Naive thymus-derived CD4-positive, alpha-beta T cell (primary cell): ENCODE data around the gene NQO1. TPM values are rescaled to one million over a fixed set of nuclear protein-coding genes. Genes with fewer than 3 reads are reported as not detected.

ENCODE experiments used
- ATAC-seq: fragments of 150-1000 bp; cut with Tn5 transposase; 2 replicates; pipeline ENCODE4 v1.10.0; 2021; ENCODE audit warnings: mild to moderate bottlenecking, moderate library complexity
- CTCF ChIA-PET: fragments of 350-600 bp; sonication (Branson Sonifier 250); formaldehyde crosslinking; loops from one replicate; lab custom pipeline; 2021; ENCODE audit warnings: antibody characterized with exemption; lab: Charles Lee
- POLR2A ChIA-PET: fragments of 350-600 bp; sonication (Branson Sonifier 250); formaldehyde crosslinking; loops from one replicate; lab custom pipeline; 2021; ENCODE audit warnings: antibody characterized with exemption, inconsistent platforms; lab: Charles Lee
- DNase-seq, 9 donors: peaks; one replicate each; pipeline versions ENCODE4 v3.0.0 to v3.0.0-alpha.2; 2020 to 2022; ENCODE audit warnings: mixed read lengths in 1 of 9
- H3K27ac ChIP-seq: one replicate; pipeline ENCODE4 v1.7.0; 2013; ENCODE audit warnings: mild to moderate bottlenecking, low read depth, low read length, moderate library complexity
- H3K27me3 ChIP-seq, 2 donors: one replicate each; pipeline ENCODE4 v1.7.0; 2013; ENCODE audit warnings: low read length in 2 of 2, mild to moderate bottlenecking in 2 of 2, moderate library complexity in 2 of 2; ENCODE audit not compliant: control insufficient read depth in 2 of 2, insufficient read depth in 2 of 2
- H3K36me3 ChIP-seq, 3 experiments: 1 replicate in 2 of 3; 2 replicates in 1 of 3; pipeline ENCODE4 v1.7.0; 2013; ENCODE audit warnings: low read length in 3 of 3, mild to moderate bottlenecking in 3 of 3, moderate library complexity in 1 of 3; ENCODE audit not compliant: insufficient read depth in 3 of 3, control insufficient read depth in 2 of 3
- H3K4me1 ChIP-seq, 2 donors: one replicate each; pipeline ENCODE4 v1.7.0; 2013; ENCODE audit warnings: low read length in 2 of 2, mild to moderate bottlenecking in 2 of 2, moderate library complexity in 1 of 2; ENCODE audit not compliant: control insufficient read depth in 2 of 2, insufficient read depth in 2 of 2
- H3K4me3 ChIP-seq: 2 replicates; pipeline ENCODE4 v1.7.0; 2013; ENCODE audit warnings: mild to moderate bottlenecking, low read length
- H3K9me3 ChIP-seq, 3 experiments: 1 replicate in 2 of 3; 2 replicates in 1 of 3; pipeline ENCODE4 v1.7.0; 2013; ENCODE audit warnings: low read length in 3 of 3; ENCODE audit not compliant: control insufficient read depth in 2 of 3
- H3K27ac Mint-ChIP-seq, 9 donors: one replicate each; pipeline ENCODE4 v1.8.0; 2020 to 2022; ENCODE audit warnings: mixed read lengths in 9 of 9, mild to moderate bottlenecking in 8 of 9, moderate library complexity in 5 of 9, inconsistent platforms in 2 of 9
- H3K27me3 Mint-ChIP-seq, 5 donors: one replicate each; pipeline ENCODE4 v1.8.0; 2021 to 2022; ENCODE audit warnings: mixed read lengths in 5 of 5, mild to moderate bottlenecking in 1 of 5
- H3K36me3 Mint-ChIP-seq, 5 donors: one replicate each; pipeline ENCODE4 v1.8.0; 2020 to 2022; ENCODE audit warnings: mixed read lengths in 5 of 5, mild to moderate bottlenecking in 3 of 5, inconsistent platforms in 1 of 5
- H3K4me1 Mint-ChIP-seq, 7 donors: one replicate each; pipeline ENCODE4 v1.8.0; 2020 to 2022; ENCODE audit warnings: mixed read lengths in 7 of 7, mild to moderate bottlenecking in 3 of 7, inconsistent platforms in 1 of 7
- H3K4me3 Mint-ChIP-seq, 10 donors: one replicate each; pipeline ENCODE4 v1.8.0; 2020 to 2022; ENCODE audit warnings: mild to moderate bottlenecking in 10 of 10, mixed read lengths in 10 of 10, moderate library complexity in 6 of 10, inconsistent platforms in 2 of 10
- H3K9me3 Mint-ChIP-seq, 11 donors: one replicate each; pipeline ENCODE4 v1.8.0; 2020 to 2022; ENCODE audit warnings: mixed read lengths in 11 of 11, mild to moderate bottlenecking in 4 of 11, inconsistent platforms in 1 of 11, moderate library complexity in 1 of 11
- intact Hi-C, 2 donors: fragments of 100-400 bp; cut with micrococcal nuclease; formaldehyde crosslinking; loops; one replicate each; pipeline ENCODE4 v1.15.1; 2023
- polyA plus RNA-seq, 2 donors: library from polyadenylated mRNA; unstranded; fragments of 300-500 nt; fragmentation: Illumina TruSeq; gene quantifications; one replicate each; pipeline ENCODE4 v1.2.3, GENCODE V29; 2021
- total RNA-seq, 6 experiments: library from RNA in 5 of 6; stranded (reverse) in 5 of 6; gene quantifications; 1 replicate in 5 of 6; 2 replicates in 1 of 6; pipeline ENCODE4 v1.2.3 and lab custom pipeline; 2021 to 2026

NQO1 gene
- total and polyA plus RNA-seq, 7 experiments from 2014 or later, result 1.7 to 27.3 (median 3.2) TPM

- intact Hi-C loops, result no loop called here
- ATAC-seq, result no peak
- Mint-ChIP-seq H3K9me3 (no peaks in the 10 kb centered on the region), H3K4me3 (no peak overlapping the region), H3K27me3 (no peaks in the 10 kb centered on the region), H3K4me1 (peaks cover 0 to 3% (median 0%) of the 10 kb centered on the region in 7 donors), H3K27ac (no peak overlapping the region), H3K36me3 (peaks cover 0 to 29% (median 20%) of the 10 kb centered on the region in 5 donors)
- no peak overlapping the region for H3K4me3 ChIP-seq
- no peak for DNase-seq
- CTCF ChIA-PET, result interaction anchor here (0.6 kb wide), 1 partner anchor 152 kb away, joined by 3 read pairs; no protein-coding TSS in a partner anchor
- POLR2A ChIA-PET, result no interaction called here
- H3K36me3 ChIP-seq, result peaks cover 0 to 8% (median 3%) of the 10 kb centered on the region in 3 experiments
- no peaks in the 10 kb centered on the region for H3K9me3 ChIP-seq
- H3K4me1 ChIP-seq, result no peaks in the 10 kb centered on the region
- H3K27ac ChIP-seq, result no peak overlapping the region
- no peaks in the 10 kb centered on the region for H3K27me3 ChIP-seq
Measured at GRCh38 chr16:69663846-69664245, 62.5 kb downstream of the NQO1 start.

- Mint-ChIP-seq H3K4me1 (peaks cover 0 to 3% (median 0%) of the 10 kb centered on the region in 7 donors), H3K27ac (no peak overlapping the region), H3K4me3 (no peak overlapping the region), H3K36me3 (peaks cover 0 to 28% (median 22%) of the 10 kb centered on the region in 5 donors), H3K27me3 (no peaks in the 10 kb centered on the region), H3K9me3 (no peaks in the 10 kb centered on the region)
- Histone ChIP-seq H3K9me3 (no peaks in the 10 kb centered on the region), H3K36me3 (peaks cover 0 to 12% (median 3%) of the 10 kb centered on the region in 3 experiments), H3K4me1 (no peaks in the 10 kb centered on the region), H3K27ac (no peak overlapping the region), H3K27me3 (no peaks in the 10 kb centered on the region), H3K4me3 (no peak overlapping the region)
- no peak for DNase-seq
- ATAC-seq, result no peak
- ChIA-PET CTCF (interaction anchor here (0.7 kb wide), 1 partner anchor 74 kb away, joined by 4 read pairs; no protein-coding TSS in a partner anchor), POLR2A (interaction anchor here (0.7 kb wide), 1 partner anchor 217 kb away, joined by 3 read pairs; no protein-coding TSS in a partner anchor)
- intact Hi-C loops, result no loop called here
Measured at GRCh38 chr16:69662901-69663300, 63.5 kb downstream of the NQO1 start.

GRCh38 chr16:69660166-69660565 is 66.2 kb downstream of the NQO1 start:
- no peaks in the 10 kb centered on the region for H3K9me3 ChIP-seq
- H3K36me3 Mint-ChIP-seq, result peaks cover 0 to 32% (median 25%) of the 10 kb centered on the region in 5 donors
- ATAC-seq (no peak), DNase-seq (no peak)
- H3K36me3 ChIP-seq, result peaks cover 3 to 20% (median 12%) of the 10 kb centered on the region in 3 experiments
- ChIA-PET POLR2A (no interaction called here), CTCF (no interaction called here)
- no peaks in the 10 kb centered on the region for H3K27me3 Mint-ChIP-seq
- H3K4me1 ChIP-seq, result no peaks in the 10 kb centered on the region
- intact Hi-C loops, result no loop called here
- no peak overlapping the region for H3K4me3 Mint-ChIP-seq
- H3K27ac Mint-ChIP-seq, result no peak overlapping the region
- no peak overlapping the region for H3K4me3 ChIP-seq
- no peak overlapping the region for H3K27ac ChIP-seq
- peaks cover 0 to 3% (median 0%) of the 10 kb centered on the region in 7 donors for H3K4me1 Mint-ChIP-seq
- no peaks in the 10 kb centered on the region for H3K27me3 ChIP-seq
- no peaks in the 10 kb centered on the region for H3K9me3 Mint-ChIP-seq

Other genes with a start within 250 kb of the NQO1 start
- gene NFAT5, start 160.6 kb downstream of the NQO1 start, total RNA-seq, result 10 to 100 TPM; 27.3 to 35.5 (median 34.2) TPM
- 1 to 10 TPM; 7.7 to 7.9 TPM for gene NFAT5, start 160.6 kb downstream of the NQO1 start, polyA plus RNA-seq
- gene NOB1, start 28.4 kb upstream of the NQO1 start, total RNA-seq, result 10 to 100 TPM; 24.1 to 72.8 (median 45.0) TPM
- gene NOB1, start 28.4 kb upstream of the NQO1 start, polyA plus RNA-seq, result 10 to 100 TPM; 46.5 to 70.4 TPM
- 10 to 100 TPM; 58.4 to 81.3 (median 72.1) TPM for gene WWP2, start 35.8 kb upstream of the NQO1 start, total RNA-seq
- 10 to 100 TPM; 29.2 to 51.4 TPM for gene WWP2, start 35.8 kb upstream of the NQO1 start, polyA plus RNA-seq
- 1 to 10 TPM; 1.4 to 7.4 (median 3.6) TPM for gene CLEC18A, start 224.8 kb upstream of the NQO1 start, total RNA-seq
- not detected for gene CLEC18A, start 224.8 kb upstream of the NQO1 start, polyA plus RNA-seq